Caco-2 (cell line): ENCODE data around the gene NR4A2. TPM values are rescaled to one million over a fixed set of nuclear protein-coding genes. Genes with fewer than 3 reads are reported as not detected.

ENCODE experiments used
- BruUV-seq: library from RNA; stranded (reverse); fragments of 400-500 nt; replicated peaks from 2 replicates; lab custom pipeline; 2021; lab: Mats Ljungman, UMichigan
- CTCF ChIA-PET: fragments of 300-600 bp; sonication (Branson Sonifier 250); formaldehyde crosslinking; loops from one replicate; lab custom pipeline; 2022; ENCODE audit warnings: antibody characterized with exemption; lab: Charles Lee
- POLR2A ChIA-PET: fragments of 300-600 bp; sonication (Branson Sonifier 250); formaldehyde crosslinking; loops from one replicate; lab custom pipeline; 2022; ENCODE audit warnings: antibody characterized with exemption; lab: Charles Lee
- DNase-seq, 2 experiments: peaks; one replicate each; pipeline versions ENCODE4 v3.0.0 to v3.0.0-alpha.2; 2020 to 2022
- H3K27me3 ChIP-seq: replicated peaks from 2 replicates; pipeline ENCODE4 v1.6.0; 2011; ENCODE audit warnings: low read length; ENCODE audit not compliant: control insufficient read depth, insufficient read depth
- H3K36me3 ChIP-seq: 2 replicates; pipeline ENCODE4 v1.5.1; 2011; ENCODE audit warnings: low read length; ENCODE audit not compliant: control insufficient read depth, insufficient read depth
- H3K4me1 ChIP-seq: fragments of 250-450 bp; sonication (Bioruptor Pico); 2 replicates; pipeline ENCODE4 v1.5.1; 2020; ENCODE audit warnings: mild to moderate bottlenecking
- H3K4me3 ChIP-seq: 2 replicates; pipeline ENCODE4 v1.5.1; 2011; ENCODE audit warnings: low read depth, mild to moderate bottlenecking, control low read depth, low read length
- H3K9me3 ChIP-seq: fragments of 250-450 bp; sonication (Bioruptor Pico); 2 replicates; pipeline ENCODE4 v1.5.1; 2020; ENCODE audit warnings: mild to moderate bottlenecking, moderate library complexity
- H3K27ac Mint-ChIP-seq: one replicate; pipeline ENCODE4 v1.8.0; 2022; ENCODE audit warnings: mixed read lengths; ENCODE audit not compliant: unreplicated experiment
- H3K27me3 Mint-ChIP-seq: one replicate; pipeline ENCODE4 v1.8.0; 2022; ENCODE audit warnings: mixed read lengths; ENCODE audit not compliant: insufficient read depth, unreplicated experiment
- H3K36me3 Mint-ChIP-seq: one replicate; pipeline ENCODE4 v1.8.0; 2022; ENCODE audit warnings: mild to moderate bottlenecking, mixed read lengths; ENCODE audit not compliant: insufficient read depth, unreplicated experiment
- H3K4me1 Mint-ChIP-seq: one replicate; pipeline ENCODE4 v1.8.0; 2022; ENCODE audit warnings: low read depth, mixed read lengths; ENCODE audit not compliant: unreplicated experiment
- H3K4me3 Mint-ChIP-seq: one replicate; pipeline ENCODE4 v1.8.0; 2022; ENCODE audit warnings: mild to moderate bottlenecking, moderate library complexity, mixed read lengths; ENCODE audit not compliant: unreplicated experiment
- H3K9me3 Mint-ChIP-seq: one replicate; pipeline ENCODE4 v1.8.0; 2022; ENCODE audit warnings: mixed read lengths; ENCODE audit not compliant: unreplicated experiment
- intact Hi-C: fragments of 100-400 bp; cut with micrococcal nuclease; formaldehyde crosslinking; loops from one replicate; pipeline ENCODE4 v1.10.0; 2022; ENCODE audit not compliant: unreplicated experiment
- total RNA-seq: library from RNA; stranded (reverse); gene quantifications from 2 replicates; pipeline ENCODE4 v1.2.3, GENCODE V29; 2022
- TF ChIP-seq, protein P1 (sequence below), 2 experiments: fragments of 200-600 bp in 1 of 2; IDR thresholded peaks; 1 replicate in 1 of 2; 2 replicates in 1 of 2; pipeline versions ENCODE4 v1.5.1 to v1.8.0; 2011 to 2022; ENCODE audit warnings: antibody characterized with exemption in 1 of 2, control low read depth in 1 of 2, inconsistent platforms in 1 of 2, low read depth in 1 of 2, low read length in 1 of 2, mild to moderate bottlenecking in 1 of 2, moderate library complexity in 1 of 2; ENCODE audit not compliant: insufficient read depth in 1 of 2, severe bottlenecking in 1 of 2, unreplicated experiment in 1 of 2

The NR4A2 gene
- total RNA-seq, 1 experiment from 2014 or later, result 0.91 TPM

DNA sequence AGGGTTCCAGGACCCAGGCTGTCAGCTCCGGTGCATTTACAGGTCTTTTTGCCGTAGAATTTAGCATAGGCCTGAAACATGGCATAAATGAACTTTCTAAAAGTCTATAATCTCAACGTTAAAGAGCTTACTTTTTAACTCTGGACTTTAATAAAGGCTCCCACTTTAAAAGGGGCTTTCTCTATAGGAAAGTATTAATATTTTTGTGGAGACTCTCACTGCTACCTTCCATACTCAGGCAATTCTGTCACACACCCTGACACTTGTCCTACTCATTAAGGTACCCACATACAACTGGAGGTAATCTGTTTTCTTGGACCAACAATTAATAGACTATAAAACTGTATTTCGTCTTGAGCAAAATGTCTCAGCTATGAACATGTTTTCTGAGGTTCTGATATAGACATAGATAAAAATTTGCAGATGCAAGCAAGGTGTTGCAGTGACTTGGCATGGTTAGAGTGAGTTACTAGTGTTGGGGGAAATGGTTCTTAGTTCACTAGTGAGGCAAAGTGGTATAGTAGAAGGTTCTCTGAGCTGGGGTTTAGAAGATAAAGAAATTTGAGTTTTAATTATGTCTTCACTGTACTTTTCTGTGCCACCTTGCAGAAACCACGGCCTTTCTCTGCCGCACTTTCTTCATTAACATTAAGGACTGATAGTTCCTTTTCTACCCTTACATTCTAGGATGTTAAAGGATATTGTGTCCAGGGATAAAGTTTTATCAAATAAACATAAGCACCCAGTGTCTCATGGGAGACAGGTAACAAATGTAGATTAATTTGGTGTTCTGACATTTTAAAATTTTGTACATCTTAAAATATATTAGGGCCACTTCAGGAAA is 10.8 kb upstream of the NR4A2 start:
- Mint-ChIP-seq H3K4me1 (no peaks in the 10 kb centered on the region), H3K4me3 (peak overlapping the region; percentile 87), H3K9me3 (no peaks in the 10 kb centered on the region), H3K36me3 (peaks cover 6% of the 10 kb centered on the region), H3K27ac (peak overlapping the region; percentile 76), H3K27me3 (no peaks in the 10 kb centered on the region)
- Histone ChIP-seq H3K4me3 (peak overlapping the region; percentile 94), H3K9me3 (no peaks in the 10 kb centered on the region), H3K4me1 (peaks cover 9% of the 10 kb centered on the region; the same call in 1 of the 2 replicates), H3K27me3 (no peaks in the 10 kb centered on the region), H3K36me3 (no peaks in the 10 kb centered on the region)
- ChIA-PET POLR2A (interaction anchor here (0.7 to 1.0 kb wide), 2 partner anchors 9 to 57 kb away, joined by 4 to 5 read pairs; no protein-coding TSS in a partner anchor), CTCF (no interaction called here)
- TF ChIP-seq, protein P1, sequence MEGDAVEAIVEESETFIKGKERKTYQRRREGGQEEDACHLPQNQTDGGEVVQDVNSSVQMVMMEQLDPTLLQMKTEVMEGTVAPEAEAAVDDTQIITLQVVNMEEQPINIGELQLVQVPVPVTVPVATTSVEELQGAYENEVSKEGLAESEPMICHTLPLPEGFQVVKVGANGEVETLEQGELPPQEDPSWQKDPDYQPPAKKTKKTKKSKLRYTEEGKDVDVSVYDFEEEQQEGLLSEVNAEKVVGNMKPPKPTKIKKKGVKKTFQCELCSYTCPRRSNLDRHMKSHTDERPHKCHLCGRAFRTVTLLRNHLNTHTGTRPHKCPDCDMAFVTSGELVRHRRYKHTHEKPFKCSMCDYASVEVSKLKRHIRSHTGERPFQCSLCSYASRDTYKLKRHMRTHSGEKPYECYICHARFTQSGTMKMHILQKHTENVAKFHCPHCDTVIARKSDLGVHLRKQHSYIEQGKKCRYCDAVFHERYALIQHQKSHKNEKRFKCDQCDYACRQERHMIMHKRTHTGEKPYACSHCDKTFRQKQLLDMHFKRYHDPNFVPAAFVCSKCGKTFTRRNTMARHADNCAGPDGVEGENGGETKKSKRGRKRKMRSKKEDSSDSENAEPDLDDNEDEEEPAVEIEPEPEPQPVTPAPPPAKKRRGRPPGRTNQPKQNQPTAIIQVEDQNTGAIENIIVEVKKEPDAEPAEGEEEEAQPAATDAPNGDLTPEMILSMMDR (IDR thresholded peaks at IDR 0.05; ENCODE audit: insufficient read depth in 1 of 2, low read depth in 1 of 2, low read length in 1 of 2, severe bottlenecking in 1 of 2, unreplicated experiment in 1 of 2), result no peak
- DNase-seq, result no peak
- intact Hi-C loops, result loop anchor here (5.0 kb wide), 2 partner anchors 139 to 439 kb away; no protein-coding TSS in a partner anchor
- BruUV-seq, result no TSS peak

DNA sequence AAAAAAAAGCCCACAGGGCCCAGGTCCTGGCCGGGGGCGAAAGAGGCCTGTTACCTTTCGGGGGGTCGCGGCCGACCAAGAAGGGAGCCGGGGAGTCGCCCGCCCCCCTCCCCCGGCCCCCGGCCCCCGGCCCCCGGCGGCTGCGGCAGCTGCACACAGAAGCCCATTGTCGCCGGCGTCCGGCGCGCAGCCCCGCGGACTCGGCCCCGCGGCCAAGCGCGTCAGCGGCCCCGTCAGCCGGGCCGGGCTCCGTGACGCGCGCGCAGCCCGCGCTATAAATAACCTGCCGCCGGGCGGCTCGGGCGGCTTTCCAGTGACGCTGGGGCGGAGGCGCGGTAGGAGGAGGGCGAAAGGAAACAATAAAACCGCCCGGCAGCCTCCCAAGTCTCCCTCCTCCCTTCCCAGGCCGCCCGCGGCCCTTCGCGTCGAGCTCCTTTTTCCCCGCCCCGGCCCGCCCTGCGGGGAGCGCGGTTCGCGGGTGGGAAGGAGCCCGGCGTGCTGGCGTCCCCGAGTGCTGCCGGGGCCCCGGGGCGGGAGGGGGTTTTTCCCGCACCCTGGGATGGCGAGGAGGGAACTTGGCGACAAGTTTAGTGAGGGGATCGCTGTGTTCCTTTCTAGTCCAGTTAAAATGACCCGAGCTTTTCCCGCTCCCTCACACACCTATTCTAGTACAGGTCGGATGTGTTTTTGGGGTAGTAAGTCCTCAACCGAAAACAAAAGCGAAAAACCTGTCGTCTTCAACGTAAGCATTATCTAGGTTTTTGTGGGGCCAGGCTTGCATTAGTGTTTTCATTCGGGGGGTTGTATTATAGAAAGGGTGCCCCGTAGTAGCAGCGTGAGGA is 10.0 kb upstream of the NR4A2 start:
- POLR2A ChIA-PET, result interaction anchor here (0.6 to 1.0 kb wide), 4 partner anchors 8 to 554 kb away, joined by 3 to 5 read pairs (median 4); no protein-coding TSS in a partner anchor
- peak overlapping the region; percentile 94 for H3K4me3 ChIP-seq
- H3K27me3 Mint-ChIP-seq, result no peaks in the 10 kb centered on the region
- H3K36me3 Mint-ChIP-seq, result peaks cover 6% of the 10 kb centered on the region
- intact Hi-C loops, result loop anchor here (1.0 to 5.0 kb wide), 3 partner anchors 59 to 440 kb away; no protein-coding TSS in a partner anchor
- CTCF ChIA-PET, result no interaction called here
- no peaks in the 10 kb centered on the region for H3K36me3 ChIP-seq
- no peaks in the 10 kb centered on the region for H3K4me1 Mint-ChIP-seq
- TSS peak; percentile 79 for BruUV-seq
- no peaks in the 10 kb centered on the region for H3K9me3 ChIP-seq
- DNase-seq, result peak; percentile 91 to 93
- peaks cover 9% of the 10 kb centered on the region; the same call in 1 of the 2 replicates for H3K4me1 ChIP-seq
- no peaks in the 10 kb centered on the region for H3K27me3 ChIP-seq
- H3K9me3 Mint-ChIP-seq, result no peaks in the 10 kb centered on the region
- peak overlapping the region; percentile 87 for H3K4me3 Mint-ChIP-seq
- H3K27ac Mint-ChIP-seq, result peak overlapping the region; percentile 88
- TF ChIP-seq, protein P1 (IDR thresholded peaks at IDR 0.05; ENCODE audit: insufficient read depth in 1 of 2, low read depth in 1 of 2, low read length in 1 of 2, severe bottlenecking in 1 of 2, unreplicated experiment in 1 of 2), result no peak
